ENCODE data around the gene C17orf58. TPM values are rescaled to one million over a fixed set of nuclear protein-coding genes. Genes with fewer than 3 reads are reported as not detected.
A peak's percentile ranks its signal among the peaks of the same experiment; 100 is the strongest.

Gene C17orf58
- total and polyA plus RNA-seq, 9 of the 15 experiments (the other 6 are each of a cell fraction or from before 2014, with no cell fraction given): 8.6 to 37.4 (median 27.6) TPM

DNA sequence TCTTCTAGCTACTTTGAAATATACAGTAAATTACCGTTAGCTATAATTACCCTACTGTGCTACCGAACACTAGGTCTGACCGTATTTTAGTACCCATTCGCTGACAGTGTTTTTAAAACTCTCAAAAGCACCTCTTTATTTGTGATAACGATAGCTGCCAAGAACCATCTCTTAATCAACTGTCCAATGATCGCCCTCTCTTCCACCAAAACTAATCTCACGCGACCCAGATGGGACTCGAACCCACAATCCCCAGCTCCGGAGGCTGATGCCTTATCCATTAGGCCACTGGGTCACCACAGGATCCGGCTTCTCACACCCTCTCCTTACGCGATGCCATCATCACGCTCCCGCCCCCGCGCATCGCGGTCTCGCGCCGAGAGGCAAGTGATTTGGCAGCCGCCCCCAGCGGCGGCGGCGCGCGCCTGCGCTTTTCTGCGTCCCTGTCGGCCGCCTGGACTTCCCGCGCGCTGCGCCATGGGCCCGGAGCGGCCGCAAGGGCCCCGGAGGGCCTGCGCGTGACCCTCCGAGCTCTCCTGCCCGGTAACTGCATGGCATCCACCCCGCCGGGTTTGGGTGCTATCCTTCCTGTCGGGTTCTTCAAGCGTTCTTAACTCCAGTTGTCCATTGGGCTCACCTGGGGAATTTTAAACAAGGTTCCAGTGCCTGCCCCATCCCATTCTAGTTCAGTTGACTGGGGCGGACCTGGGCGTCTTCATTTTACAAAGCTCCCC is 23.6 kb upstream of the C17orf58 start (continued):
- TF ChIP-seq, protein P1, sequence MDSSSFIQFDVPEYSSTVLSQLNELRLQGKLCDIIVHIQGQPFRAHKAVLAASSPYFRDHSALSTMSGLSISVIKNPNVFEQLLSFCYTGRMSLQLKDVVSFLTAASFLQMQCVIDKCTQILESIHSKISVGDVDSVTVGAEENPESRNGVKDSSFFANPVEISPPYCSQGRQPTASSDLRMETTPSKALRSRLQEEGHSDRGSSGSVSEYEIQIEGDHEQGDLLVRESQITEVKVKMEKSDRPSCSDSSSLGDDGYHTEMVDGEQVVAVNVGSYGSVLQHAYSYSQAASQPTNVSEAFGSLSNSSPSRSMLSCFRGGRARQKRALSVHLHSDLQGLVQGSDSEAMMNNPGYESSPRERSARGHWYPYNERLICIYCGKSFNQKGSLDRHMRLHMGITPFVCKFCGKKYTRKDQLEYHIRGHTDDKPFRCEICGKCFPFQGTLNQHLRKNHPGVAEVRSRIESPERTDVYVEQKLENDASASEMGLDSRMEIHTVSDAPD (CRISPR knock-in tag; IDR thresholded peaks at IDR 0.05): no peak
- TF ChIP-seq ESRRB (CRISPR knock-in tag; IDR thresholded peaks at IDR 0.05; ENCODE audit: borderline replicate concordance): no peak
- TF ChIP-seq, protein P2, sequence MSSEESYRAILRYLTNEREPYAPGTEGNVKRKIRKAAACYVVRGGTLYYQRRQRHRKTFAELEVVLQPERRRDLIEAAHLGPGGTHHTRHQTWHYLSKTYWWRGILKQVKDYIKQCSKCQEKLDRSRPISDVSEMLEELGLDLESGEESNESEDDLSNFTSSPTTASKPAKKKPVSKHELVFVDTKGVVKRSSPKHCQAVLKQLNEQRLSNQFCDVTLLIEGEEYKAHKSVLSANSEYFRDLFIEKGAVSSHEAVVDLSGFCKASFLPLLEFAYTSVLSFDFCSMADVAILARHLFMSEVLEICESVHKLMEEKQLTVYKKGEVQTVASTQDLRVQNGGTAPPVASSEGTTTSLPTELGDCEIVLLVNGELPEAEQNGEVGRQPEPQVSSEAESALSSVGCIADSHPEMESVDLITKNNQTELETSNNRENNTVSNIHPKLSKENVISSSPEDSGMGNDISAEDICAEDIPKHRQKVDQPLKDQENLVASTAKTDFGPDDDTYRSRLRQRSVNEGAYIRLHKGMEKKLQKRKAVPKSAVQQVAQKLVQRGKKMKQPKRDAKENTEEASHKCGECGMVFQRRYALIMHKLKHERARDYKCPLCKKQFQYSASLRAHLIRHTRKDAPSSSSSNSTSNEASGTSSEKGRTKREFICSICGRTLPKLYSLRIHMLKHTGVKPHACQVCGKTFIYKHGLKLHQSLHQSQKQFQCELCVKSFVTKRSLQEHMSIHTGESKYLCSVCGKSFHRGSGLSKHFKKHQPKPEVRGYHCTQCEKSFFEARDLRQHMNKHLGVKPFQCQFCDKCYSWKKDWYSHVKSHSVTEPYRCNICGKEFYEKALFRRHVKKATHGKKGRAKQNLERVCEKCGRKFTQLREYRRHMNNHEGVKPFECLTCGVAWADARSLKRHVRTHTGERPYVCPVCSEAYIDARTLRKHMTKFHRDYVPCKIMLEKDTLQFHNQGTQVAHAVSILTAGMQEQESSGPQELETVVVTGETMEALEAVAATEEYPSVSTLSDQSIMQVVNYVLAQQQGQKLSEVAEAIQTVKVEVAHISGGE (CRISPR knock-in tag; IDR thresholded peaks at IDR 0.05): peak in 1 of 3 experiments; percentile 48; a peak in 1 of 6 replicates
- no peak; the same call in 1 of the 2 replicates for TF ChIP-seq SIN3B (IDR thresholded peaks at IDR 0.05; ENCODE audit: low read depth)
- peak; percentile 13 to 93 (median 85) for TF ChIP-seq YY1 (IDR thresholded peaks at IDR 0.05; ENCODE audit: borderline replicate concordance in 1 of 3, control insufficient read depth in 1 of 3, extremely low read depth in 1 of 3, insufficient read depth in 3 of 3, insufficient read length in 1 of 3, insufficient replicate concordance in 2 of 3, low read depth in 1 of 3, low read length in 2 of 3)
- no peak for TF ChIP-seq WHSC1 (IDR thresholded peaks at IDR 0.05; ENCODE audit: low read length)
- no peak for TF ChIP-seq ZNF217 (CRISPR knock-in tag; IDR thresholded peaks at IDR 0.05)
- TF ChIP-seq THRAP3 (IDR thresholded peaks at IDR 0.05; ENCODE audit: borderline replicate concordance): 0 out of 2 replicates have a peak, but pooled peaks have one; percentile 61
- TF ChIP-seq, protein P3, sequence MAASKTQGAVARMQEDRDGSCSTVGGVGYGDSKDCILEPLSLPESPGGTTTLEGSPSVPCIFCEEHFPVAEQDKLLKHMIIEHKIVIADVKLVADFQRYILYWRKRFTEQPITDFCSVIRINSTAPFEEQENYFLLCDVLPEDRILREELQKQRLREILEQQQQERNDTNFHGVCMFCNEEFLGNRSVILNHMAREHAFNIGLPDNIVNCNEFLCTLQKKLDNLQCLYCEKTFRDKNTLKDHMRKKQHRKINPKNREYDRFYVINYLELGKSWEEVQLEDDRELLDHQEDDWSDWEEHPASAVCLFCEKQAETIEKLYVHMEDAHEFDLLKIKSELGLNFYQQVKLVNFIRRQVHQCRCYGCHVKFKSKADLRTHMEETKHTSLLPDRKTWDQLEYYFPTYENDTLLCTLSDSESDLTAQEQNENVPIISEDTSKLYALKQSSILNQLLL (CRISPR knock-in tag; IDR thresholded peaks at IDR 0.05; ENCODE audit: borderline replicate concordance): no peak
- TF ChIP-seq, protein P4, sequence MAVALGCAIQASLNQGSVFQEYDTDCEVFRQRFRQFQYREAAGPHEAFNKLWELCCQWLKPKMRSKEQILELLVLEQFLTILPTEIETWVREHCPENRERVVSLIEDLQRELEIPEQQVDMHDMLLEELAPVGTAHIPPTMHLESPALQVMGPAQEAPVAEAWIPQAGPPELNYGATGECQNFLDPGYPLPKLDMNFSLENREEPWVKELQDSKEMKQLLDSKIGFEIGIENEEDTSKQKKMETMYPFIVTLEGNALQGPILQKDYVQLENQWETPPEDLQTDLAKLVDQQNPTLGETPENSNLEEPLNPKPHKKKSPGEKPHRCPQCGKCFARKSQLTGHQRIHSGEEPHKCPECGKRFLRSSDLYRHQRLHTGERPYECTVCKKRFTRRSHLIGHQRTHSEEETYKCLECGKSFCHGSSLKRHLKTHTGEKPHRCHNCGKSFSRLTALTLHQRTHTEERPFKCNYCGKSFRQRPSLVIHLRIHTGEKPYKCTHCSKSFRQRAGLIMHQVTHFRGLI (CRISPR knock-in tag; IDR thresholded peaks at IDR 0.05): no peak
- TF ChIP-seq, protein P5, sequence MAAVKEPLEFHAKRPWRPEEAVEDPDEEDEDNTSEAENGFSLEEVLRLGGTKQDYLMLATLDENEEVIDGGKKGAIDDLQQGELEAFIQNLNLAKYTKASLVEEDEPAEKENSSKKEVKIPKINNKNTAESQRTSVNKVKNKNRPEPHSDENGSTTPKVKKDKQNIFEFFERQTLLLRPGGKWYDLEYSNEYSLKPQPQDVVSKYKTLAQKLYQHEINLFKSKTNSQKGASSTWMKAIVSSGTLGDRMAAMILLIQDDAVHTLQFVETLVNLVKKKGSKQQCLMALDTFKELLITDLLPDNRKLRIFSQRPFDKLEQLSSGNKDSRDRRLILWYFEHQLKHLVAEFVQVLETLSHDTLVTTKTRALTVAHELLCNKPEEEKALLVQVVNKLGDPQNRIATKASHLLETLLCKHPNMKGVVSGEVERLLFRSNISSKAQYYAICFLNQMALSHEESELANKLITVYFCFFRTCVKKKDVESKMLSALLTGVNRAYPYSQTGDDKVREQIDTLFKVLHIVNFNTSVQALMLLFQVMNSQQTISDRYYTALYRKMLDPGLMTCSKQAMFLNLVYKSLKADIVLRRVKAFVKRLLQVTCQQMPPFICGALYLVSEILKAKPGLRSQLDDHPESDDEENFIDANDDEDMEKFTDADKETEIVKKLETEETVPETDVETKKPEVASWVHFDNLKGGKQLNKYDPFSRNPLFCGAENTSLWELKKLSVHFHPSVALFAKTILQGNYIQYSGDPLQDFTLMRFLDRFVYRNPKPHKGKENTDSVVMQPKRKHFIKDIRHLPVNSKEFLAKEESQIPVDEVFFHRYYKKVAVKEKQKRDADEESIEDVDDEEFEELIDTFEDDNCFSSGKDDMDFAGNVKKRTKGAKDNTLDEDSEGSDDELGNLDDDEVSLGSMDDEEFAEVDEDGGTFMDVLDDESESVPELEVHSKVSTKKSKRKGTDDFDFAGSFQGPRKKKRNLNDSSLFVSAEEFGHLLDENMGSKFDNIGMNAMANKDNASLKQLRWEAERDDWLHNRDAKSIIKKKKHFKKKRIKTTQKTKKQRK (IDR thresholded peaks at IDR 0.05; ENCODE audit: borderline replicate concordance, low read depth, low read length): 0 out of 2 replicates have a peak, but pooled peaks have one; percentile 10
